Memory B cell (primary cell): ENCODE measurements around the gene IVD.

Experiments used
- ATAC-seq: fragments of 150-1000 bp; cut with Tn5 transposase; 2 replicates; pipeline ENCODE4 v1.10.0; 2021; ENCODE audit warnings: low read depth, mild to moderate bottlenecking, moderate library complexity
- DNase-seq, 2 donors: peaks; one replicate each; pipeline ENCODE4 v3.0.0; 2022; ENCODE audit warnings: low spot score in 2 of 2
- H3K27ac Mint-ChIP-seq: one replicate; pipeline ENCODE4 v1.8.0; 2022; ENCODE audit warnings: mild to moderate bottlenecking, moderate library complexity, mixed read lengths
- H3K27me3 Mint-ChIP-seq: one replicate; pipeline ENCODE4 v1.8.0; 2022; ENCODE audit warnings: mixed read lengths
- H3K36me3 Mint-ChIP-seq: one replicate; pipeline ENCODE4 v1.8.0; 2022; ENCODE audit warnings: mild to moderate bottlenecking, mixed read lengths
- H3K4me1 Mint-ChIP-seq: one replicate; pipeline ENCODE4 v1.8.0; 2022; ENCODE audit warnings: mixed read lengths
- H3K4me3 Mint-ChIP-seq: one replicate; pipeline ENCODE4 v1.8.0; 2022; ENCODE audit warnings: mild to moderate bottlenecking, moderate library complexity, mixed read lengths
- H3K9me3 Mint-ChIP-seq: one replicate; pipeline ENCODE4 v1.8.0; 2022; ENCODE audit warnings: mixed read lengths

The IVD gene

GRCh38 chr15:40367371-40367685, 38.3 kb upstream of the IVD start:
- peaks cover 4% of the 10 kb centered on the region for H3K36me3 Mint-ChIP-seq
- peaks cover 18% of the 10 kb centered on the region for H3K4me1 Mint-ChIP-seq
- peak overlapping the region; percentile 84 for H3K4me3 Mint-ChIP-seq
- no peaks in the 10 kb centered on the region for H3K27me3 Mint-ChIP-seq
- no peaks in the 10 kb centered on the region for H3K9me3 Mint-ChIP-seq
- no peak for DNase-seq
- peak overlapping the region; percentile 79 for H3K27ac Mint-ChIP-seq
- ATAC-seq = no peak

DNA sequence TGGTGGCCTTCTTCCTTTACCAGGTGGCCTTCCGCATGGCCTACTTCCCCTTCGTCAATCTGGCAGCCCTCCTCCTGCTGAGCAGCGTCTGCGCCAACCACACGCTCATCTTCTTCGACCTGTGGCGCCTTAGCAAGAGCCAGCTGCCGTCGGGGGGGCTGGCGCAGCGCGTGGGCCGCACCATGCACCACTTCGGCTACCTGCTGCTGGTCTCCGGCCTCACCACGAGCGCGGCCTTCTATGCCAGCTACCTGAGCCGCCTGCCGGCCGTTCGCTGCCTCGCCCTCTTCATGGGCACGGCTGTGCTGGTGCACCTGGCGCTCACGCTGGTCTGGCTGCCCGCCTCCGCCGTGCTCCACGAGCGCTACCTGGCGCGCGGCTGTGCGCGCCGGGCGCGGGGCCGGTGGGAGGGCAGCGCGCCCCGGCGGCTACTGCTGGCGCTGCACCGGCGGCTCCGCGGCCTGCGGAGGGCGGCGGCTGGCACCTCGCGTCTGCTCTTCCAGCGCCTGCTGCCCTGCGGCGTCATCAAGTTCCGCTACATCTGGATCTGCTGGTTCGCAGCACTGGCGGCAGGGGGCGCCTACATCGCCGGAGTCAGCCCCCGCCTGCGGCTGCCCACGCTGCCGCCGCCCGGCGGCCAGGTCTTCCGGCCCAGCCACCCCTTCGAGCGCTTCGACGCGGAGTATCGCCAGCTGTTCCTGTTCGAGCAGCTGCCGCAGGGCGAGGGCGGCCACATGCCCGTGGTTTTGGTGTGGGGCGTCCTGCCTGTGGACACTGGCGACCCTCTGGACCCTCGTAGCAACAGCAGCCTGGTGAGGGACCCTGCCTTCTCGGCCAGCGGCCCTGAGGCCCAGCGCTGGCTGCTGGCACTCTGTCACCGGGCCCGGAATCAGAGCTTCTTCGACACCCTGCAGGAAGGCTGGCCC, 37.6 kb upstream of the IVD start:
- Mint-ChIP-seq H3K27ac (peak overlapping the region; percentile 79), H3K4me1 (peaks cover 15% of the 10 kb centered on the region), H3K4me3 (peak overlapping the region; percentile 84), H3K27me3 (no peaks in the 10 kb centered on the region), H3K9me3 (no peaks in the 10 kb centered on the region), H3K36me3 (no peaks in the 10 kb centered on the region)
- peak; percentile 89 for ATAC-seq
- peak; percentile 80 to 83 for DNase-seq

GRCh38 chr15:40368719-40369473, 36.7 kb upstream of the IVD start:
- Mint-ChIP-seq H3K27ac (no peak overlapping the region), H3K4me3 (peak overlapping the region; percentile 60), H3K27me3 (no peaks in the 10 kb centered on the region), H3K36me3 (no peaks in the 10 kb centered on the region), H3K9me3 (no peaks in the 10 kb centered on the region), H3K4me1 (peaks cover 13% of the 10 kb centered on the region)
- no peak for ATAC-seq
- no peak for DNase-seq

DNA sequence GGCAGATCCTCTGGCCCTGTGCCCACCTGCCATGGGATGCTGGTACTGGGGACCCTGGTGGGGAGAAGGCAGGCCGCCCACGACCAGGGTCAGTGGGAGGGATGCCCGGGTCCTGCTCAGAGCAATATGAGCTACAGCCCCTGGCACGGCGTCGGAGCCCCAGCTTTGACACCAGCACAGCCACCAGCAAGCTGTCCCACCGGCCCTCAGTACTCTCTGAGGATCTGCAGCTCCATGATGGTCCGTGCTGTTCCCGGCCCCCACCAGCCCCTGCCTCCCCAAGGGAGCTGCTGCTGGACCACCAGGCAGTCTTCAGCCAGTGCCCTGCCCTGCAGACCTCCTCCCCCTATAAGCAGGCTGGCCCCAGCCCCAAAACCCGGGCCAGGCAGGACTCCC, 36.1 kb upstream of the IVD start:
- Mint-ChIP-seq H3K36me3 (no peaks in the 10 kb centered on the region), H3K4me1 (peaks cover 10% of the 10 kb centered on the region), H3K9me3 (no peaks in the 10 kb centered on the region), H3K27me3 (no peaks in the 10 kb centered on the region), H3K4me3 (peak overlapping the region; percentile 60), H3K27ac (no peak overlapping the region)
- no peak for ATAC-seq
- DNase-seq = no peak

DNA sequence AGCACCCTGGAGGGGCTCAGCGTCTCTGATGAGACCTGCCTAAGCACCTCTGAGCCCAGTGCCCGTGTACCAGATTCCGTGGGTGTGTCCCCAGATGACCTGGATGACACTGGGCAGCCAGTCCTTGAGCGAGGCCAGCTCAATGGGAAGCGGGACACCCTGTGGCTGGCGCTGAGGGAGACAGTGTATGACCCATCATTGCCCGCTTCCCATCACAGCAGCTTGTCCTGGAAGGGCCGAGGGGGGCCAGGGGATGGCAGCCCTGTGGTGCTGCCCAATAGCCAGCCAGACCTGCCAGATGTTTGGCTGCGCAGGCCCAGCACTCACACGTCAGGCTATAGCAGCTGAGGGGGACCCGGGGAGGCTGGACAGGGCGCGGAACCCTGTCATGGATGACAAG, 35.6 kb upstream of the IVD start:
- ATAC-seq (no peak), DNase-seq (no peak)
- H3K9me3 Mint-ChIP-seq = no peaks in the 10 kb centered on the region
- H3K27ac Mint-ChIP-seq = no peak overlapping the region
- H3K4me3 Mint-ChIP-seq = no peak overlapping the region
- no peaks in the 10 kb centered on the region for H3K27me3 Mint-ChIP-seq
- H3K4me1 Mint-ChIP-seq = peaks cover 10% of the 10 kb centered on the region
- H3K36me3 Mint-ChIP-seq = no peaks in the 10 kb centered on the region

GRCh38 chr15:40372981-40373380, 32.6 kb upstream of the IVD start:
- Mint-ChIP-seq H3K9me3 (no peaks in the 10 kb centered on the region), H3K36me3 (no peaks in the 10 kb centered on the region), H3K27me3 (no peaks in the 10 kb centered on the region), H3K27ac (no peak overlapping the region), H3K4me3 (no peak overlapping the region), H3K4me1 (no peaks in the 10 kb centered on the region)
- no peak for DNase-seq
- ATAC-seq = no peak

- H3K27me3 Mint-ChIP-seq = no peaks in the 10 kb centered on the region
Observed at GRCh38 chr15:40377606-40378005, 28.0 kb upstream of the IVD start.

GRCh38 chr15:40379374-40379773, 26.2 kb upstream of the IVD start:
- ATAC-seq (no peak), DNase-seq (no peak)
- Mint-ChIP-seq H3K27ac (no peak overlapping the region), H3K4me1 (peaks cover 11% of the 10 kb centered on the region), H3K9me3 (no peaks in the 10 kb centered on the region), H3K4me3 (no peak overlapping the region), H3K27me3 (no peaks in the 10 kb centered on the region), H3K36me3 (no peaks in the 10 kb centered on the region)

More at GRCh38 chr15:40377606-40378005, 28.0 kb upstream of the IVD start:
- H3K36me3 Mint-ChIP-seq = no peaks in the 10 kb centered on the region
- H3K27ac Mint-ChIP-seq = no peak overlapping the region
- ATAC-seq = no peak
- peaks cover 3% of the 10 kb centered on the region for H3K4me1 Mint-ChIP-seq
- H3K4me3 Mint-ChIP-seq = no peak overlapping the region
- DNase-seq = no peak
- no peaks in the 10 kb centered on the region for H3K9me3 Mint-ChIP-seq

DNA sequence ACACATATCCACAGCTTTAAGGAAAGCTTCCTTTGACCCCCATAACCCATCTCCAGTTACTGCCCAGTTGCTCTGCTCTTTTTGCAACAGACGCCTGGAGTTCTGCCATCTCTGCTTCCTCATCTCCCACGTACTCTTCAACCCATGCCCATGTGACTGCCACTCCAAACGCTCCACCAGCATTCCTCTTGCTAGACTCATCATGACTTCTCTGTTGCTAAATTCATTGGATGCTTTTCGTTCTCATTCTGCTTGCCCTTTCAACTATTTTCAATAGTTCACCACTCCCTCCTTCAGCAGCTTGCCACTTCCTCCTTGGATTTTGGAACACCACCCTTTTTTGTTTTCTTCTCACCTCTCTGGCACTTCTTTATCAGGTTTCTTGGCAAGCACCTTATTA, 25.7 kb upstream of the IVD start:
- Mint-ChIP-seq H3K36me3 (no peaks in the 10 kb centered on the region), H3K4me1 (peaks cover 11% of the 10 kb centered on the region), H3K27ac (no peak overlapping the region), H3K27me3 (no peaks in the 10 kb centered on the region), H3K9me3 (no peaks in the 10 kb centered on the region), H3K4me3 (no peak overlapping the region)
- ATAC-seq (no peak), DNase-seq (no peak)

DNA sequence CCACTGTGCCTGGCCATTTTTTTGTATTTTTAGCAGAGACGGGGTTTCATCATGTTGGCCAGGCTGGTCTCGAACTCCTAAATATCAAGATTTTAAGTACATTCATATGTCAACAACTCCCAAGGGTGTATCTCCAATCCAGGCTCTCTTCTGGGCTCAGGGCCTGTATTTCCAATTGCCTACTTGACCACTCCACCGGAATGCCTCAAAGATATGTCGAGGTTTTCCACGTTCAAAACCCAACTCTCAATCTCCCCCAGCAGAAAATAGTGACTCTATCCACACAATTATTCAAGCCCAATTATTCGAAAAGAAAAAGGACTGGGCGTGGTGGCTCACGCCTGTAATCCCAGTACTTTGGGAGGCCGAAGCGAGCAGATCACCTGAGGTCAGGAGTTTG, 25.0 kb upstream of the IVD start:
- Mint-ChIP-seq H3K27ac (no peak overlapping the region), H3K36me3 (no peaks in the 10 kb centered on the region), H3K4me1 (peaks cover 11% of the 10 kb centered on the region), H3K9me3 (no peaks in the 10 kb centered on the region), H3K27me3 (no peaks in the 10 kb centered on the region), H3K4me3 (no peak overlapping the region)
- DNase-seq = no peak
- no peak for ATAC-seq

DNA sequence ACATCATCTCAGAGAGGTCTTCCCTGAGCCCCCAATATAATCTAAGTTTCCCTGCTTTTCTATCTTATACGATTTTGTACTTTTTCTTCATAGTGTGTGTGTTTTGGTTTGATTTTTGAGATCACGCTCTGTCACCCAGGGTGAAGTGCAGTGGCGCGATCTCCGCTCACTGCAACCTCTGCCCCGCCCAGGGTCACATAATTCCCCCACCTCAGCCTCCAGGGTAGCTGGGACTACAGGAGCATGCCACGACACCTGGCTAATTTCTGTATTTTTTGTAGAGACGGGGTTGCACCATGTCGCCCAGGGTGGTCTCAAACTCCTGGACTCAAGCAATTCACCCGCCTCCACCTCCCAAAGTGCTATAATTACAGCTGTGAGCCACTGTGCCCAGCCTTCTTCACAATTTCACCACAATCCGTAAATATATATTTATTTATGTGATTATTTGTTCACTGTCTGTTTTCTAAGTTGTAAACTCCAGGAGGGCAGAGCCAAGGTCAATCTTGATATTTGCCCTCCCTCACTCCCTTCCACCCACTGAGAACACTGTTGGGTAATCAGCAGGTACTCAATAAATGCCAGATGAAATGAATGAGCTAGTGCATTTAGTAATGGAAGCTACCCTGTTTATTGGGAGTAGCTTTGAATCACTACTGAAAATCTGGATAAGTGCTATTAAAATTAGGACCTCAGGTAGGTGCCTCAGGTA, 23.6 kb upstream of the IVD start:
- H3K27ac Mint-ChIP-seq = no peak overlapping the region
- ATAC-seq = no peak
- peak overlapping the region; percentile 98 for H3K4me3 Mint-ChIP-seq
- no peaks in the 10 kb centered on the region for H3K27me3 Mint-ChIP-seq
- H3K4me1 Mint-ChIP-seq = peaks cover 11% of the 10 kb centered on the region
- DNase-seq = no peak
- no peaks in the 10 kb centered on the region for H3K9me3 Mint-ChIP-seq
- peaks cover 1% of the 10 kb centered on the region for H3K36me3 Mint-ChIP-seq

GRCh38 chr15:40382580-40383456, 22.8 kb upstream of the IVD start, which contains the start of gene KNSTRN:
Gene KNSTRN (plus strand): TSS chr15:40382721. CDS start chr15:40382836, 115 bp downstream.
- peaks cover 8% of the 10 kb centered on the region for H3K36me3 Mint-ChIP-seq

DNA sequence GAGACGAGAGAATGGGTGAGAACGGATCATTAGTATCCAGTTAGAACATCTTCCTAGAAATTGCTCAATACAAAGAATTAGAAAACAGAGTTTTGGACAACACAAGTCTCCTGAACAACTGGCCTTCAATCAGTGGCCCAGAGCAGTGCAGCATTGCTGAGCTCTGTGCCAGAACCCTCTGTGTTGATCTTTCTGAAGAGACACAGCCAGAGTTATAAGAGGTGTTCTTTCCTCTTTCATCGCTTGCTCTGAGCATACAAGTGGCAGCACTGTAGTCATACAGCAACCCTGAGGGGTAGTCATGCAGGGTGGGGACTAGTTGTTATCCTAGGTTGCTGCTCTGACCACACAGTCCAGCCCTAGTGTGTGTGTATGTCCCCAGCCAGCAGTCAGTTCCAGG, 19.1 kb upstream of the IVD start:
- Mint-ChIP-seq H3K36me3 (peaks cover 13% of the 10 kb centered on the region), H3K4me3 (no peak overlapping the region), H3K9me3 (no peaks in the 10 kb centered on the region), H3K4me1 (peaks cover 11% of the 10 kb centered on the region), H3K27ac (no peak overlapping the region), H3K27me3 (no peaks in the 10 kb centered on the region)
- no peak for ATAC-seq
- DNase-seq = no peak

More at GRCh38 chr15:40382580-40383456, 22.8 kb upstream of the IVD start, which contains the start of gene KNSTRN:
- peak within 1 kb of the TSS; percentile 98 for H3K4me3 Mint-ChIP-seq
- DNase-seq (peak; percentile 93 to 94), ATAC-seq (peak; percentile 99)
- H3K27me3 Mint-ChIP-seq = no peaks in the 10 kb centered on the region
- H3K4me1 Mint-ChIP-seq = peaks cover 11% of the 10 kb centered on the region
- H3K27ac Mint-ChIP-seq = peak within 1 kb of the TSS; percentile 51
- H3K9me3 Mint-ChIP-seq = no peaks in the 10 kb centered on the region
